SK-N-SH treated with all-trans-retinoic acid at 6 μM for 48 hours (cell line): ENCODE measurements around the gene GDF3.

Experiments
- ATAC-seq: fragments of 200-7000 bp; cut with Tn5 transposase; 3 replicates; pipeline ENCODE4 v1.9.1; 2020; ENCODE audit warnings: mild to moderate bottlenecking, moderate library complexity
- ARNTL ChIP-seq: fragments of 450-650 bp; formaldehyde crosslinking; IDR thresholded peaks from 2 replicates; pipeline ENCODE4 v1.5.0; 2020; ENCODE audit warnings: low read depth, mild to moderate bottlenecking, moderate library complexity, borderline replicate concordance
- BACH2 ChIP-seq: fragments of 250-450 bp; sonication (Bioruptor Pico); IDR thresholded peaks from 2 replicates; pipeline ENCODE4 v1.9.0; 2021; ENCODE audit warnings: mild to moderate bottlenecking, borderline replicate concordance
- CREB5 ChIP-seq: fragments of 250-450 bp; sonication (Bioruptor Pico); IDR thresholded peaks from 2 replicates; pipeline ENCODE4 v1.5.1; 2020; ENCODE audit warnings: low read depth, mild to moderate bottlenecking, moderate library complexity
- CSDC2 ChIP-seq: fragments of 250-450 bp; sonication (Bioruptor Pico); IDR thresholded peaks from 2 replicates; pipeline ENCODE4 v1.5.0; 2020; ENCODE audit warnings: mild to moderate bottlenecking, moderate library complexity
- CSRNP3 ChIP-seq: fragments of 250-450 bp; sonication (Bioruptor Pico); IDR thresholded peaks from 2 replicates; pipeline ENCODE4 v1.5.1; 2021; ENCODE audit warnings: mild to moderate bottlenecking, moderate library complexity
- ESRRG ChIP-seq: fragments of 250-450 bp; sonication (Bioruptor Pico); IDR thresholded peaks from 2 replicates; pipeline ENCODE4 v1.6.1; 2021; ENCODE audit warnings: mild to moderate bottlenecking
- GLIS3 ChIP-seq: fragments of 250-450 bp; sonication (Bioruptor Pico); IDR thresholded peaks from 2 replicates; pipeline ENCODE4 v1.5.0; 2020; ENCODE audit warnings: mild to moderate bottlenecking, moderate library complexity
- OSR1 ChIP-seq: fragments of 250-450 bp; sonication (Bioruptor Pico); IDR thresholded peaks from 2 replicates; pipeline ENCODE4 v1.8.0; 2022; ENCODE audit warnings: moderate library complexity, mild to moderate bottlenecking, inconsistent platforms
- RARB ChIP-seq: fragments of 250-450 bp; sonication (Bioruptor Pico); IDR thresholded peaks from 2 replicates; pipeline ENCODE4 v1.8.0; 2021; ENCODE audit warnings: mild to moderate bottlenecking, moderate library complexity
- SNAI2 ChIP-seq: fragments of 250-450 bp; sonication (Bioruptor Pico); IDR thresholded peaks from 2 replicates; pipeline ENCODE4 v1.5.0; 2020; ENCODE audit warnings: mild to moderate bottlenecking, moderate library complexity
- TCF4 ChIP-seq: fragments of 250-450 bp; sonication (Bioruptor Pico); IDR thresholded peaks from 2 replicates; pipeline ENCODE4 v1.8.0; 2021; ENCODE audit warnings: mild to moderate bottlenecking, moderate library complexity, borderline replicate concordance
- ZC3H10 ChIP-seq: fragments of 250-450 bp; sonication (Bioruptor Pico); IDR thresholded peaks from 2 replicates; pipeline ENCODE4 v1.5.1; 2021; ENCODE audit warnings: mild to moderate bottlenecking, moderate library complexity
- ZFP3 ChIP-seq: fragments of 250-450 bp; sonication (Bioruptor Pico); IDR thresholded peaks from 2 replicates; pipeline ENCODE4 v1.5.0; 2020; ENCODE audit warnings: mild to moderate bottlenecking, moderate library complexity
- ZFP30 ChIP-seq: fragments of 450-650 bp; formaldehyde crosslinking; IDR thresholded peaks from 2 replicates; pipeline ENCODE4 v1.5.0; 2022; ENCODE audit warnings: mild to moderate bottlenecking, moderate library complexity
- ZNF565 ChIP-seq: fragments of 450-650 bp; formaldehyde crosslinking; conservative IDR thresholded peaks from 2 replicates; pipeline ENCODE4 v1.5.0; 2020; ENCODE audit warnings: low read depth, mild to moderate bottlenecking, moderate library complexity
- ZNF70 ChIP-seq: fragments of 450-650 bp; formaldehyde crosslinking; IDR thresholded peaks from 2 replicates; pipeline ENCODE4 v1.5.0; 2020; ENCODE audit warnings: mild to moderate bottlenecking, moderate library complexity
- ZNF8 ChIP-seq: fragments of 450-650 bp; formaldehyde crosslinking; IDR thresholded peaks from 2 replicates; pipeline ENCODE4 v1.5.0; 2020; ENCODE audit warnings: mild to moderate bottlenecking, moderate library complexity
- TF ChIP-seq, protein P1 (sequence below): fragments of 250-450 bp; sonication (Bioruptor Pico); IDR thresholded peaks from 2 replicates; pipeline ENCODE4 v1.5.0; 2020; ENCODE audit warnings: mild to moderate bottlenecking, moderate library complexity
- TF ChIP-seq, protein P2 (sequence below): fragments of 250-450 bp; sonication (Bioruptor Pico); IDR thresholded peaks from 2 replicates; pipeline ENCODE4 v1.8.0; 2020; ENCODE audit warnings: mild to moderate bottlenecking, moderate library complexity, borderline replicate concordance
- TF ChIP-seq, protein P3 (sequence below): fragments of 250-450 bp; sonication (Bioruptor Pico); IDR thresholded peaks from 2 replicates; pipeline ENCODE4 v1.8.0; 2021; ENCODE audit warnings: low read depth, mild to moderate bottlenecking, moderate library complexity, borderline replicate concordance

GDF3 gene

DNA sequence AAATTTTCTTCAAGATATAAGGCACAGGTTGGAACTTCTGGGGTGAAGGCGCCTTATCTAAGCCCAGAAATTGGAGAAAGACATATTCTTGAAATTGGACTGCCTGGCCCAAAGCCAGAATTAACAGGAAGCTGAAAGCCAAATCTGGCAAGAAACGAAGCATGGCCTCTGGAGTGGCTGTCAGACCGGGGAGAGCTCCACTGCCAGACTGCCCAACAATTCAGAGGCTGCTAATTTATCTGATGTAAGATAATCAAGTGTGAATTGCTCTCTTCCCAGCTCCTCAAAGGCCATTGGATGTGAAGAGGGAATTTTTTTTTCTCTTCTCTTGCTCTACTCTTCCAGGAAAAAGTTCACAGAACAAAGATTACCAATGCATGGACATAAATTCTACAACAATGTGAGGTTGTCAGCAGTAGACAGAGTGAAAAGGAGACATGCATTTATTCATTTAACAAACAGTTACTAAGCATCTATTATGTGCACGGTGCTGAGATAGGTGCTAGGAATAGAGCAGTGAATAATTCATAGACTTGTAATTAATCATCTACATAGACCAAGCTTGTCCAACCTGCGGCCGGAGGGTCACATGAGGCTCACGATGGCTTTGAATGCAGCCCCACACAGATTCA, at the start of gene GDF3:
Gene GDF3, minus strand, starts transcription at position 210 of the 632 bp plus-strand sequence. Its CDS starts 47 bp downstream, at position 163.
- TF ChIP-seq CREB5 (CRISPR knock-in tag): no peak
- no peak for TF ChIP-seq ZFP30 (CRISPR knock-in tag)
- TF ChIP-seq ARNTL (CRISPR knock-in tag): no peak
- no peak for TF ChIP-seq ZFP3 (CRISPR knock-in tag)
- no peak for TF ChIP-seq ZNF70
- TF ChIP-seq GLIS3 (CRISPR knock-in tag): no peak
- TF ChIP-seq CSRNP3: no peak
- TF ChIP-seq, protein P1, sequence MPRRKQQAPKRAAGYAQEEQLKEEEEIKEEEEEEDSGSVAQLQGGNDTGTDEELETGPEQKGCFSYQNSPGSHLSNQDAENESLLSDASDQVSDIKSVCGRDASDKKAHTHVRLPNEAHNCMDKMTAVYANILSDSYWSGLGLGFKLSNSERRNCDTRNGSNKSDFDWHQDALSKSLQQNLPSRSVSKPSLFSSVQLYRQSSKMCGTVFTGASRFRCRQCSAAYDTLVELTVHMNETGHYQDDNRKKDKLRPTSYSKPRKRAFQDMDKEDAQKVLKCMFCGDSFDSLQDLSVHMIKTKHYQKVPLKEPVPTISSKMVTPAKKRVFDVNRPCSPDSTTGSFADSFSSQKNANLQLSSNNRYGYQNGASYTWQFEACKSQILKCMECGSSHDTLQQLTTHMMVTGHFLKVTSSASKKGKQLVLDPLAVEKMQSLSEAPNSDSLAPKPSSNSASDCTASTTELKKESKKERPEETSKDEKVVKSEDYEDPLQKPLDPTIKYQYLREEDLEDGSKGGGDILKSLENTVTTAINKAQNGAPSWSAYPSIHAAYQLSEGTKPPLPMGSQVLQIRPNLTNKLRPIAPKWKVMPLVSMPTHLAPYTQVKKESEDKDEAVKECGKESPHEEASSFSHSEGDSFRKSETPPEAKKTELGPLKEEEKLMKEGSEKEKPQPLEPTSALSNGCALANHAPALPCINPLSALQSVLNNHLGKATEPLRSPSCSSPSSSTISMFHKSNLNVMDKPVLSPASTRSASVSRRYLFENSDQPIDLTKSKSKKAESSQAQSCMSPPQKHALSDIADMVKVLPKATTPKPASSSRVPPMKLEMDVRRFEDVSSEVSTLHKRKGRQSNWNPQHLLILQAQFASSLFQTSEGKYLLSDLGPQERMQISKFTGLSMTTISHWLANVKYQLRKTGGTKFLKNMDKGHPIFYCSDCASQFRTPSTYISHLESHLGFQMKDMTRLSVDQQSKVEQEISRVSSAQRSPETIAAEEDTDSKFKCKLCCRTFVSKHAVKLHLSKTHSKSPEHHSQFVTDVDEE (CRISPR knock-in tag): no peak
- TF ChIP-seq, protein P2, sequence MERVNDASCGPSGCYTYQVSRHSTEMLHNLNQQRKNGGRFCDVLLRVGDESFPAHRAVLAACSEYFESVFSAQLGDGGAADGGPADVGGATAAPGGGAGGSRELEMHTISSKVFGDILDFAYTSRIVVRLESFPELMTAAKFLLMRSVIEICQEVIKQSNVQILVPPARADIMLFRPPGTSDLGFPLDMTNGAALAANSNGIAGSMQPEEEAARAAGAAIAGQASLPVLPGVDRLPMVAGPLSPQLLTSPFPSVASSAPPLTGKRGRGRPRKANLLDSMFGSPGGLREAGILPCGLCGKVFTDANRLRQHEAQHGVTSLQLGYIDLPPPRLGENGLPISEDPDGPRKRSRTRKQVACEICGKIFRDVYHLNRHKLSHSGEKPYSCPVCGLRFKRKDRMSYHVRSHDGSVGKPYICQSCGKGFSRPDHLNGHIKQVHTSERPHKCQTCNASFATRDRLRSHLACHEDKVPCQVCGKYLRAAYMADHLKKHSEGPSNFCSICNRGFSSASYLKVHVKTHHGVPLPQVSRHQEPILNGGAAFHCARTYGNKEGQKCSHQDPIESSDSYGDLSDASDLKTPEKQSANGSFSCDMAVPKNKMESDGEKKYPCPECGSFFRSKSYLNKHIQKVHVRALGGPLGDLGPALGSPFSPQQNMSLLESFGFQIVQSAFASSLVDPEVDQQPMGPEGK (CRISPR knock-in tag): no peak
- TF ChIP-seq RARB: no peak
- TF ChIP-seq ESRRG (CRISPR knock-in tag): no peak
- no peak for TF ChIP-seq ZC3H10 (CRISPR knock-in tag)
- no peak for TF ChIP-seq OSR1 (CRISPR knock-in tag)
- no peak for TF ChIP-seq CSDC2 (CRISPR knock-in tag)
- TF ChIP-seq, protein P3, sequence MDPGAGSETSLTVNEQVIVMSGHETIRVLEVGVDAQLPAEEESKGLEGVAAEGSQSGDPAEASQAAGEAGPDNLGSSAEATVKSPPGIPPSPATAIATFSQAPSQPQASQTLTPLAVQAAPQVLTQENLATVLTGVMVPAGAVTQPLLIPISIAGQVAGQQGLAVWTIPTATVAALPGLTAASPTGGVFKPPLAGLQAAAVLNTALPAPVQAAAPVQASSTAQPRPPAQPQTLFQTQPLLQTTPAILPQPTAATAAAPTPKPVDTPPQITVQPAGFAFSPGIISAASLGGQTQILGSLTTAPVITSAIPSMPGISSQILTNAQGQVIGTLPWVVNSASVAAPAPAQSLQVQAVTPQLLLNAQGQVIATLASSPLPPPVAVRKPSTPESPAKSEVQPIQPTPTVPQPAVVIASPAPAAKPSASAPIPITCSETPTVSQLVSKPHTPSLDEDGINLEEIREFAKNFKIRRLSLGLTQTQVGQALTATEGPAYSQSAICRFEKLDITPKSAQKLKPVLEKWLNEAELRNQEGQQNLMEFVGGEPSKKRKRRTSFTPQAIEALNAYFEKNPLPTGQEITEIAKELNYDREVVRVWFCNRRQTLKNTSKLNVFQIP (CRISPR knock-in tag): no peak
- TF ChIP-seq BACH2 (CRISPR knock-in tag): no peak
- TF ChIP-seq SNAI2: no peak
- TF ChIP-seq ZNF565 (CRISPR knock-in tag): no peak
- no peak for TF ChIP-seq TCF4 (CRISPR knock-in tag)
- TF ChIP-seq, all 23 proteins: peak for 0
- ATAC-seq: no peak

DNA sequence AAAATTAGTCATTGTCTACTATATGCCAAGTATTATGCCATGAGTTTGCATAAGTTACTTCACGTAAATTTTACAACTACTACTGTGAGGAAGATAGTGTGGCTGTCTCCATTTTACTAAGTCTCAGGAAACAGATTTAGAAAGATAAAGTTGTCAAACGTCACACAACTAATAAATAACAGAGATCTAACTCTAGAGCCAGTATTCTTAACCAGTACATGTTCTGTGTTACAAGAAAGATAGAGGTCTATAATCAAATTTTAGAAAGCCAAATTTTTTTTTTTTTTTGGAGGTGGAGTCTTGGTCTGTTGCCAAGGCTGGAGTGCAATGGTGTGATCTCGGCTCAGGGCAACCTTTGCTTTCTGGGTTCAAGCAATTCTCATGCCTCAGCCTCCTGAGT, 37.4 kb upstream of the GDF3 start:
- ATAC-seq: no peak
- TF ChIP-seq ZFP3 (CRISPR knock-in tag): no peak
- TF ChIP-seq ARNTL (CRISPR knock-in tag): no peak
- no peak for TF ChIP-seq TCF4 (CRISPR knock-in tag)
- TF ChIP-seq, protein P3 (CRISPR knock-in tag): no peak
- no peak for TF ChIP-seq RARB
- no peak for TF ChIP-seq ZNF8
- no peak for TF ChIP-seq ZC3H10 (CRISPR knock-in tag)
- TF ChIP-seq ZNF565 (CRISPR knock-in tag): no peak
- no peak for TF ChIP-seq ZNF70
- TF ChIP-seq SNAI2: no peak
- TF ChIP-seq, protein P1 (CRISPR knock-in tag): no peak
- TF ChIP-seq, protein P2 (CRISPR knock-in tag): no peak
- no peak for TF ChIP-seq ESRRG (CRISPR knock-in tag)
- no peak for TF ChIP-seq CSRNP3
